ENCODE measurements around the gene PDK1.
"Not testable (repeated sequence)": the region's sequence is repeated elsewhere in the genome, so short reads cannot be mapped to it uniquely, and the experiment has no call there.

The PDK1 gene

GRCh38 chr2:172578860-172579512 lies 23.1 kb downstream of the PDK1 start:
- TF ChIP-seq BHLHE40 (IDR thresholded peaks at IDR 0.05; ENCODE audit: borderline replicate concordance) (no peak), PKNOX1 (IDR thresholded peaks at IDR 0.05) (no peak), CTBP1 (IDR thresholded peaks at IDR 0.05; ENCODE audit: borderline replicate concordance) (no peak), ARNT (IDR thresholded peaks at IDR 0.05) (no peak), FOXM1 (IDR thresholded peaks at IDR 0.05; ENCODE audit: borderline replicate concordance) (no peak), FOXA1 (IDR thresholded peaks at IDR 0.05) (no peak), L3MBTL2 (conservative IDR thresholded peaks at IDR 0.05) (no peak), ZNF384 (IDR thresholded peaks at IDR 0.05) (no peak), SUZ12 (IDR thresholded peaks at IDR 0.05) (no peak)
- no peak for DNase-seq (ENCODE audit: extremely low spot score)
- ChIA-PET CTCF (no interaction called here), POLR2A (no interaction called here)

GRCh38 chr2:172580544-172580943 lies 24.7 kb downstream of the PDK1 start:
- POLR2A ChIA-PET: no interaction called here

GRCh38 chr2:172582656-172583055 lies 26.8 kb downstream of the PDK1 start:
- CTCF ChIA-PET: no interaction called here
- POLR2A ChIA-PET: no interaction called here
- TF ChIP-seq CTBP1 (IDR thresholded peaks at IDR 0.05; ENCODE audit: borderline replicate concordance): no peak
- TF ChIP-seq LEF1 (IDR thresholded peaks at IDR 0.05; ENCODE audit: borderline replicate concordance): no peak
- no peak for TF ChIP-seq L3MBTL2 (conservative IDR thresholded peaks at IDR 0.05)
- no peak for TF ChIP-seq PKNOX1 (IDR thresholded peaks at IDR 0.05)
- no peak for TF ChIP-seq FOXK2 (IDR thresholded peaks at IDR 0.05)
- no peak for TF ChIP-seq SUZ12 (IDR thresholded peaks at IDR 0.05)
- TF ChIP-seq NFRKB (IDR thresholded peaks at IDR 0.05): no peak
- no peak for TF ChIP-seq BHLHE40 (IDR thresholded peaks at IDR 0.05; ENCODE audit: borderline replicate concordance)
- TF ChIP-seq SP1 (IDR thresholded peaks at IDR 0.05): no peak
- TF ChIP-seq ELF4 (IDR thresholded peaks at IDR 0.05): no peak
- TF ChIP-seq HDGF (IDR thresholded peaks at IDR 0.05; ENCODE audit: borderline replicate concordance): no peak
- no peak for DNase-seq (ENCODE audit: extremely low spot score)

More at GRCh38 chr2:172580544-172580943, 24.7 kb downstream of the PDK1 start:
- CTCF ChIA-PET: interaction anchor here (0.6 kb wide), 1 partner anchor 111 kb away, joined by 5 read pairs; no protein-coding TSS in a partner anchor
- DNase-seq (ENCODE audit: extremely low spot score): no peak
- no peak for TF ChIP-seq PKNOX1 (IDR thresholded peaks at IDR 0.05)
- no peak for TF ChIP-seq FOXK2 (IDR thresholded peaks at IDR 0.05)
- no peak for TF ChIP-seq HDGF (IDR thresholded peaks at IDR 0.05; ENCODE audit: borderline replicate concordance)
- no peak for TF ChIP-seq ARNT (IDR thresholded peaks at IDR 0.05)
- no peak for TF ChIP-seq FOXM1 (IDR thresholded peaks at IDR 0.05; ENCODE audit: borderline replicate concordance)
- TF ChIP-seq ELF4 (IDR thresholded peaks at IDR 0.05): no peak
- TF ChIP-seq NFRKB (IDR thresholded peaks at IDR 0.05): no peak
- no peak for TF ChIP-seq LEF1 (IDR thresholded peaks at IDR 0.05; ENCODE audit: borderline replicate concordance)
- TF ChIP-seq L3MBTL2 (conservative IDR thresholded peaks at IDR 0.05): no peak
- no peak for TF ChIP-seq SP1 (IDR thresholded peaks at IDR 0.05)
- TF ChIP-seq FOXA1 (IDR thresholded peaks at IDR 0.05): no peak

GRCh38 chr2:172586245-172586891 lies 30.5 kb downstream of the PDK1 start:
- POLR2A ChIA-PET: no interaction called here
- TF ChIP-seq ZNF384 (IDR thresholded peaks at IDR 0.05) (no peak), HDGF (IDR thresholded peaks at IDR 0.05; ENCODE audit: borderline replicate concordance) (no peak), ELF4 (IDR thresholded peaks at IDR 0.05) (no peak), FOXK2 (IDR thresholded peaks at IDR 0.05) (no peak), NFRKB (IDR thresholded peaks at IDR 0.05) (no peak)
- CTCF ChIA-PET: no interaction called here
- DNase-seq (ENCODE audit: extremely low spot score): no peak

- CTCF ChIA-PET; POLR2A ChIA-PET; DNase-seq (ENCODE audit: extremely low spot score): not testable (repeated sequence)
Measured at GRCh38 chr2:172587231-172587630, 31.3 kb downstream of the PDK1 start.

- ChIA-PET POLR2A (no interaction called here), CTCF (interaction anchor here (1.4 kb wide), 1 partner anchor 122 kb away, joined by 3 read pairs; no protein-coding TSS in a partner anchor)
- TF ChIP-seq FOXK2 (IDR thresholded peaks at IDR 0.05): no peak
- no peak for TF ChIP-seq ARNT (IDR thresholded peaks at IDR 0.05)
- TF ChIP-seq BHLHE40 (IDR thresholded peaks at IDR 0.05; ENCODE audit: borderline replicate concordance): no peak
- TF ChIP-seq L3MBTL2 (conservative IDR thresholded peaks at IDR 0.05): no peak
- no peak for TF ChIP-seq SP1 (IDR thresholded peaks at IDR 0.05)
- TF ChIP-seq SUZ12 (IDR thresholded peaks at IDR 0.05): no peak
- no peak for TF ChIP-seq FOXM1 (IDR thresholded peaks at IDR 0.05; ENCODE audit: borderline replicate concordance)
- DNase-seq (ENCODE audit: extremely low spot score): no peak
Measured at GRCh38 chr2:172588931-172589330, 33.0 kb downstream of the PDK1 start.

GRCh38 chr2:172591386-172591785 lies 35.5 kb downstream of the PDK1 start:
- DNase-seq (ENCODE audit: extremely low spot score); CTCF ChIA-PET; POLR2A ChIA-PET: not testable (repeated sequence)

GRCh38 chr2:172592190-172592589 lies 36.3 kb downstream of the PDK1 start:
- CTCF ChIA-PET; POLR2A ChIA-PET; DNase-seq (ENCODE audit: extremely low spot score): not testable (repeated sequence)
